Dermis microvascular lymphatic vessel endothelial cell (primary cell): Measurements from ENCODE around the gene TULP1. TPM values are rescaled to one million over a fixed set of nuclear protein-coding genes. Genes with fewer than 3 reads are reported as not detected.

Experiments
- DNase-seq, 2 donors: peaks; one replicate each; pipeline versions ENCODE4 v3.0.0 to v3.0.0-alpha.2; 2010; ENCODE audit warnings: low read depth in 2 of 2
- total RNA-seq: library from RNA; depleted of rRNA; stranded (reverse); fragments of >200 nt; gene quantifications from 2 replicates; pipeline ENCODE4 v1.2.1, GENCODE V29; 2014

Gene TULP1
- total RNA-seq, 1 donor from 2014 or later, result not detected

DNA sequence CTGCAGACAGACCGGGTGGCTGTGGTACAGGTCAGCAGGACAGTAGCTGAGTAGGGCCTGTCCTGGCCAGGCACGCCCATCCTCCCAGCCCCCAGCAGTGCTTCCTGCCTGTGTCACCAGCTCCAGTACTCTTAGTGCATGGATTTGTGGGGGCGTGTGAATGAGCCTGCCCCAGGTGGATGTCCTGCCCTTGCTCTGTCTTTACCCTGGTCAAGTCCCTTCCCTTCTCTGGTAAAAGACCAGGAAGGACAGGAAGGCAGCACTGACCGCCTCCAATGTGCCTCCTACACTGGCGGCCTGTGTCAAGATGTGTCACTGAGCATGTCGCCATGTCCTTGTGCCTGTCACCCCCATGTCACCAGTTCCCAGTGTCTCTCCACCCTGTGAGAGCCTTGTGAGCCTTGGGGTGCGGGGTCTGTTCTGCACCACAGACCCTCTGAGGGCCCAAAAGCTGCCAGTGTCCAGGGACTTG lies 27.7 kb downstream of the TULP1 start:
- DNase-seq, result peak in 1 of 2 donors; percentile 25

DNA sequence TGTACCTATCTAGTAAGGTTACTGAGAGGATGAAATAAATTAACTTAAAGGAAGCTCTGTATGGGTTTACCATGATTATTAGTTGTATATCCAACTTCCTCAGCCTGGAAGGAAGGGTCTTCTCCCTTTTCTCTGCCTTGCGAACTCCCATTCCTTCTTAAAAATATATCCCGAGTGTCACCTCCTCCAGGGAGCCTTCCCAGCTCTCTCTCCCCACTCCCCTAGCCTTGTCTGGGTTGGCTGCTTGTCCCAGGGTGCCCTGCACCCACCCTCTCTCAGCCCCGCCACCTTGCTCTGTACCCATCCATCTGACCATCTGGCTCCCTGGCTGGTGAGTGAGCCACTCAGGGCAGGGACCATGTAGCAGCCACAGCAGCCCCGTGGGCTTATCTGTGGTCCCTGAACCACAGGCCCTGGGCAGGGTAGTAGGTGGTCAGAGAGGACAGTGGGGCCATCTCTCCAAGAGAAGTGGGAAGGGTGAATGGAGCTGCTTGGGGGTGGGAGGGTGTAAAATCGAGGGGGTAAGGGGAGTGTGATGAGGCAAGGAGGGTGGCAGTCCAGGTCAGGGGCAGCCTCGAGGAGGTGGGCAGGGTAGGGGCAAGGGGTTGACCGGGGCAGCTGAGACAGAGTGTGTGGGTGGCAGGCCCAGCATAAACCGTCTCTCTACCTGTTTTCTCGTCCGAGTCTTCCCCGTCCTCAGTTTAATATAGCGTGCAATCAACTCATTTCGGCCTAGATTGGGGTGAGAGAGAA lies 28.6 kb downstream of the TULP1 start:
- no peak for DNase-seq

DNA sequence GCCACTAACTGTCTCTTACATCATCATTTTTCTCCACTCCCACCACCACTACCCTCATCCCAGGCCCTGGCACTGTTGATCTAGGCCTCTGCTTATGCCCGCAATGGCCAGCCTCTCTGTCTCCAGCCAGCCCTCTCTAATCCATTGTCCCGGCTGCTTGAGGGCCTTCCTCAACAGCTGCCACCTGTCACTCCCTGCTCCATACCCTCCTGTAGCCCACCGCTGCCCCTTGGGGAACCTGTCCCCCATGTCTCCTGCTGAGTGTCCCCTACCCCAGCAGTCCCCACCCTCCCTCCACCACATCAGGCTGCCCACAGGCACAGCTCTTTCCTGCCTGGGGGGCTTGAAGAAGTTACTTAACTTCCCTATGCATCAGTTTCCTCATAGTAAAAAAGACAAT lies 29.2 kb downstream of the TULP1 start:
- DNase-seq, result no peak

DNA sequence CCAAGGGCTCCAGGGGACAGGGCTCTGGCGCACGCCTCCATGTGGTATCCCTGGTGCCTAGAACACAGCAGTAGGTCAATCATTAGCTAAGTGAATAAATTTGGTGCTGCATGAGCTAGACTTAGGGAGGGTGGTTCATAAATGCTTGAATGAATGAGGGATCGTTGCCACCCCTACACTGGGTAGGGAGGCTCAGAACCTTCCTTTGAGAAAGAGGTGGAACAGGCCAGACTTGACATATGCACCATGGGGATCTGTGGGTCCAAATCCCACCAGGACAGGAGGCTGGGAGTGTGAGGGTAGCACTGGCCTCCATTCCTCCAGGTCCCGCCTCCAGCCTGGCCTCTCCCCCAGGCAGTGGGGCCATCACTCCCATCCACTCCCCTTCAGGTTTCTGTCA lies 29.6 kb downstream of the TULP1 start:
- DNase-seq, result no peak

DNA sequence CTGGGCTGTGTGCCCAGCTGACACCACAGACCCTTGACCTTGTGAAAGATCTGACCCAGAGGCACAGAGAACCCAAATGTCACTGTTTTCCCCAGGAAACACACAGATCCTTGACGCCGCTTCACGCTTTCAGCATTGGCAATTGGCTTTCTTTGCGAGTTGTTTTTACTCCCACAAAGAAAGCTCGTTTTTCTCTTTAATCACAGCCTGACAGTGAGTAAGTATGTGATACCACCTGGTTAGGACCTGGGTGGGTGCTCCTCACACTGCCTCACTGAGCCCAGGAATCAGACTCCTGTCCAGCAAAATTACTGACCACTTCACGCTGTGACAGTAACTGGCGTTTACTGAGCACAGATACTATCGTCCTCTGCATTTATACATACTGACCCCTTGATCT lies 31.5 kb downstream of the TULP1 start:
- no peak for DNase-seq

DNA sequence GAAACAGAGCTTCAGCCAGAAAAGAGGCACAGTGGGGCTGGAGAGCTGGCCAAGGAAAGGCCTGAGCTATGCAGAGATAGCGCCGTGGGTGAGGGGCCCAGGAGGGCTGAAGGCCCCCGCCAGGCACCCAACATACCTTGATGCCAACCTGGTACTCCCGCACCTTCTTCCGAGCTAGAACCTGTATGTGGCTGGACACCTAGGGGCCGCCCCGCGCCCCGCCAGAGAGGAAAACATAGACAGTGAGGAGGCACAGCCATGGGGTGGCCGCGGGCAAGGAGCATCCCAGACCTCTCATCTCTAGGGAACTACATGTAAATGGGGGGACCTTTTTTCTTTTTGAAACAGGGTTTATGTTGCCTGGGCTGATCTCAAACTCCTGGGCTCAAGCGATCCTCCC lies 32.5 kb downstream of the TULP1 start:
- DNase-seq, result no peak

DNA sequence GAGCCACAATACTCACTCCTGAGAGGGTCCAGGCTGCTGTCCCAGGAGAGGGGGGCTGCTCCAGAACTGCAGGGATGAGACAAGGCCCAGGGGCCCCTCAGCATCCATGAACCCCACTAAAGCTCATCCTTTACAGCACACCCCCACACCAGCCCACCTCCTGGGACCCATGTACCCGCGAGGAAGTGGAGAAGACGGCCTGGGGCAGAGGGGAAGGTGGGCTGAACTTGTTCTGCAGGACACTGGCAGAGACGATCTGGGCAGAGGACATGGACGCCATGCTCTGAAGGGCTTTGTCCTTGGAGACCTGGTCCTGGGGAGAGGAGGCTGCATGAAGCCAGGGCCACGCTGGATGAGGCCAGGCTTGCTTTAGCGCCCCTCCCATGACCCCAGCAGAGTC lies 34.4 kb downstream of the TULP1 start:
- no peak for DNase-seq

DNA sequence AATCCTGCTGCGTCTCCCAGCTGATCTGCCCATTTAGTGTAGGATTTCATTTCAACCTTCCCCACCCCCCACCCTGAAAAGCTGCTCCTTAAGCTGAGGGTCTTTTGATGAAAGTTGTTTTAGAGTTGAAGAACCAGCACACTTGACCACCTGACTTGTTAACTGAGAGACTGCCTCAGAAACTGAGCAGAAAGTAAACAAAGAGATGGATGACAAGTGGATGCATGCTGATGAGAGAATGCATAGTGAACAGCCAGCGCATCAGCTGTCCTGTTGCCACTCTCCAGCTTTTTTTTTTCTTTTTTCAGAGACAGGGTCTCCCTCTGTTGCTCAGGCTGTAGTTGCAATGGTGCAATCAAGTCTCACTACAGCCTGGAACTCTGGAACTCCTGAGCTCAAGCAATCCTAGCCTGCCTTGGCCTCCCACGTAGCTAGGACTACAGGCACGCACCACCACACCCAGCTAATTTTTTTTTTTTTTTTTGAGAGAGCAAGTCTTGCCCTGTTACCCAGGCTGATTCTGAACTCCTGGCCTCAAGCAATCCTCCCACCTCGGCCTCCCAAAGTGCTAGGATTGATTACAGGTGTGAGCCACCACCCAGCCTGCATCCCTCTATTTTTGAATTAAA lies 35.0 kb downstream of the TULP1 start:
- no peak for DNase-seq

DNA sequence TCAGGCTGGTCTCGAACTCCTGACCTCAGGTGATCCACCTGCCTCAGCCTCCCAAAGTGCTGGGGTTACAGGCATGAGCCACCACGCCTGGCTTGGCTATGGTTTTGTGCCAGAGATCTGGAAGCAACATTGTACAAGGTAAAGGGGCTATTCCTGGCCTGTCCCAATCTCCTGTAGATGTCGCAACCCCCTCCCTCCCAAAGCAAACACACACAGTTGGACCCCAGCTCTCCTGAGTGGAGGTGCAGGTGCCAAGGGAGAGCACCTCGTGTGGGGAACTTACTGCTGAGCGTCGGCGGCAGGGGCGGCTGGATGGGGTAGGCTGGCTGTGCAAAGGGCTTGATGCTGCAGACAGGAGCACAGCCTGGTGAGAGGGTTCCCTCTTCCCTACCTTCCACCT lies 35.7 kb downstream of the TULP1 start:
- no peak for DNase-seq

DNA sequence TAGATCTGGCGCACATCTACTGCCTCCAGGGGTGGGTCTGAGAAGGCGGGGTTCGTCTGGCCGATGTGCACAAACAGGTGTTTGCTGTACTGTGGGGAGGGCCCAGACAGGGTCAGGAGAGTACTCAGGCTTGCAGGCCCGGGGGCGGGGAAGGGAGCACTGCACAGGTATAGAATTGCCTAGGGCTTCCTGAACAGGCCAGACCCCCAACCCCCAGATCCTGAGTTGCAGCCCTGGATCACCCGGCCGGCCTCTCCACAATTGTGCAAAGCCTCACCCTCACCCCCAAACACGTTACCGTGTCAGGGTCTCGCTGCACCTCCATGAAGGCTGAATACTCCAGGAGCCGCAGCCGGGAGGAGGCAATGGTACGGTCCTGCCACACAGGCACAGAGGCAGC lies 36.7 kb downstream of the TULP1 start:
- no peak for DNase-seq

DNA sequence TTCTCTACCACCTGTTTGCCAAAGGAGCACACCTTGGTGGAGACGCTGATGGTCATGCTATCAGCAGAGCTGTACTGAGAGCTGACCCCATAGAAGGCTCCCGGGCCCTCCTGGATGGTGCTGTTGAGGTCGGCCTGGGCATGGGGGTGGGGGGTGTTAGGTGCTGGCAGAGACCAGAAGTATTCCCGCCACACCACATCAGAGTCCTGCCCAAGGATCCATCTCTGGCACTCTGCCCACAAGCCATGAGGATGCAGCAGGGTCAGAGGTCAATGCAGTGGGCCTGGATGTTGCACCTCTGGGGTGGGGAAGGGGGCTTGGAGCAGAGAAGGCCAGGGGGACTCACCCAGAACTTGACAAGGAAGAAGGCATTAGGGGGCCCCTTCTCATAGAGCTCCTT lies 37.1 kb downstream of the TULP1 start:
- DNase-seq, result no peak

DNA sequence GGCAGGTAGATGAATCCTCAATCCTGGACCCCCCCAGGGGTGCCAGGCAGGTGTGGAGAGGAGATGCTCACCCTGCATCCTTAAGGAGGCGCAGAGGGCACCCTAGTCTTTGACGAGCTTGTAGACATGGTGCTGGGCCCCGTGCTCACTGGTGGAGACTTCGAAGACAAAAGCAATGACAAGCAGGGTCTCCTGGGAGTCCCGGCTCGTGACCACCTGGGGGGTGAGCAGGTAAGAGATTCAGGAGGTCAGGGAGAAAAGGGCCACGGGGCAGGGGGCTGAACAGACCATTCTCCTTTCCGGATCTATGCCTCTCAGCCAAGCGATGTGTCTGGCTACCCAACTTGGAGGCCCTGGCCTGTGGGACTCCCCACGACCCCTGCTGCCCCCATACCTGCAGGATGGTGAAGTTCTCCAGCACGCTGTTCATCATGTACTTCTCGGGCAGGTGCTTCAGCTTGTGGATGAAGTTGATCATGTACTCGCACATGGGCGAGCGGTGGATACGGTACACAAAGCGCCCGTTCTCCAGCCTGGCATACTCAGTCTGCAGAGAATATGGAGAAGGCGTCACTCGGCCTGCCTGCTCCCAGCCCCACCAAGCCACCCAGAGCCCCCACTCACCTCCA lies 37.6 kb downstream of the TULP1 start:
- DNase-seq, result no peak

DNA sequence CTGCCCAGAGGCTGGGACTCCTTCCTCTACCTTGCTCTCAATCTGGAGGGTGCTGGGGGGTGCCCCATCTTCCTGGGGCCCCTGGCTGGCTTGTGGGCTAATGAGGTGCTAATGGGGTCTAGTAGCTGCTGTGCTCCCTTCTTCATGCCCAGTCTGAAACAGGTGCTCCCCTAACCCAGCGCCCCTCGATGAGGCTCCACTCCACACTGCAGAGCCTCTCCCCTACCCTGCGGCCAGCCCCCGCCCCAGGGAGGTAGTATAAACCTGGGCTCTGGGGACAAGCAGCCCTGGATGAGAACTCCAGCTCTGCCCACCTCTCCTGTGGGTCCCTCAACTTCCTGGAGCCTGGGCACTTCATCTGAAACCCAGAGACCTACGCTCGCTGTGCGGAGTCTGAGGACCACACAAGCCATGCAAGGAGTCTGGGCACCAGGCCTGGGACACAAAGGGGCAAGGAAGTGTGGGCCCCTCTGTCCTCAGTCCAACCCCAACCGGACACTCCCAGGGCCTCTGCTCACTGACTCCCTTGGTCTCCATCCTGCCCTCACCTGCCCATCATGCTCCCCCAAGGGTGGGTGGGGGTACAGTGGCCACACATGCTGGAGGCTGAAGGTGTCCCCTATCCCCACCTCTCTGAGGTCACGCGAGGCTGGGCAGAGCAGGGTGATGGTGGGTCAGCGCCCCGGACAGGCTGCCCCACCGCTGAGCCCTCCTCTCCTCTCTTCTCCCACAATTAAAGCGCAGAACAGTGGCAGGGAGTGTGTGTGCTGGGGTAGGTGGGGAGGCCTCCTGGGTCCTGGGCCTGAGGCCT lies 38.4 kb downstream of the TULP1 start:
- no peak for DNase-seq

DNA sequence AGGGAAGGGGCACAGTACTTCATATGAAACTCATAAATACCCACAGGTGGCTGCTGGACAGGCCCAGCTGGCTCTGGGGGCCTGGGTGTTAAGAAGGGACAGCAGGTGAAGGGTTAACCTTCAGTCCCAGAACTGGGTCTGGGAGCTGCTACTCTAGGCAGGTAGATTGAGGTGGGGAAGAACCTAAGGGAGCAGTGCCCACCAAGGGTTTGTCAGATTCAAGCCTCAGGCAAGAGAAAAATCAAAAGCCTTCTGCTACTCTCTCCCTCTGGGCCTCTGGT lies 38.9 kb downstream of the TULP1 start:
- no peak for DNase-seq

DNA sequence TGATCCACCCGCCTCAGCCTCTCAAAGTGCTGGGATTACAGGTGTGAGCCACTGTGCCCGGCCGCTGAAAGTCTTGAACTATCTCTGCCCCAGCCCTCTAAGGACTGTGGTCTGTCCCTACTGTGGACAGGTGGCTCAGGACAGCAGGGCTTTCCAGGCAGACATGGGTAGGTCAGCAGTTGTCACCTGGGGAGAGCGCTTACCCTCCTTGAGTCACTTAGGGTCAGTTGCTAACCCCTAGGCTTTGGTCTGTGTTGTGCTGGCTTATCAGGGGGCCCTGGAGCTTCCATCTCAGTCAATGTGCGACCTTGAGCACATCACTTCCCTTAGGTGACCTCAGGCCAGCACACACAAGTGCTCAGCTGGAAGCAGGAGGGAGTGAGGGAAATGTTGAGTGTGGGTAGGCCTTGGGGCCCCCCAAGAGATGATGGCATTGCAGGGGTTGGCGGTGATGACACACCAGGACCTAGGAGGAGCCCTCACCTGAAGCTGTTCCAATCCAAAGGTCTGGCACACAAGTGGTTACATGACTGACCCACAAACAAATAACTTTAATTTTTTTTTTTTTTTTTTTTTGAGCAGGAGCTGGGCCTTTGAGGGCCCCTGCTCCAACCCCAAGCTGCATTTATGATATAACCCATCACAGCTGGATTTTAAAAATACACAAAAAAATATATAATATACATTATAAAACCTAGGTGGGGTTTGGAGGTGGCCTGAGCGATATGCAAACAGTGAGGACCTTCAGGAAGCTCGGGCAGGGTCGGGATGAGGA lies 39.4 kb downstream of the TULP1 start:
- no peak for DNase-seq

DNA sequence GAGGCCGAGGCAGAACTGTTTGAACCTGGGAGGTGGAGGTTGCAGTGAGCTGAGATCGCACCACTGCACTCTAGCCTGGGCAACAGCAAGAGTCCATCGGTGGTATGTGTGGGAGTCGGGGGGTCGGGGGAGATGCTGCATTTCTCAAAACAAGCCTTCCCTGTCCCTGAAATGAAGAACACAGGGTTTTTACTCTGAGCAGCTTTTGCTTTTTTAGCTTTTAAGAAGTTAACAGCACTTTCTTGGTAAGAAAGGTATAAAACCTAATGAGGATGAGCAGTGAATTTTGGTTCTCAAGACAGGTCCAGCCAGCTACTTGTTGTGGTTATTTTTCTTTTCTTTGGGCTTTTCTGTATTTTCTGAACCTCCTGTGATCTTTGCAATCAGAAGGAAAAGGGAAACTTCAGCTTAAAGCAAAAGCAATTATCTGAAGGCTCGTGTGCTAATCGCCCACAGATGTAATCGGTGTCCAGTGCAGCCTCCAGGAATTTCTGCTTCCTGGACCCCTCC lies 40.8 kb downstream of the TULP1 start:
- no peak for DNase-seq

DNA sequence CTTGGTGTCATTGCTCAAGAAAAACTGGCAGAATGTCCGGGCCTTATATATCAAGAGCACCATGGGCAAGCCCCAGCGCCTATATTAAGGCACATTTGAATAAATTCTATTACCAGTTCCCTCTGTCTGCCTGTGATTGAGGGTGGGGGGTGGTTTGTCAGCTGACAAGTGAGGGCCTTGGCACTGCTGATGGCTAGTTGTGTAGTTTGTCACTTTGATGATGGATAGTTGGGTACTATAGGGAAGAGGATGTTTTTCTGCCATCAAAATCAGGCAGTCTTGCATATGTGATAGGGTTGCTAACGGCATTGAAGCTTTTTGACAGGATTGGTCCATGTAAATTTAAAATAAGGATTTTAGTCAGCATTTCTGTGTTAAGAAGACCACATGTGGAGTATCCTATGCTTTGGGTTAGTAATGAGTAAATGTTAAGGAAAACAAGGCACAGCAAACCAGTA lies 42.0 kb downstream of the TULP1 start:
- DNase-seq, result no peak

DNA sequence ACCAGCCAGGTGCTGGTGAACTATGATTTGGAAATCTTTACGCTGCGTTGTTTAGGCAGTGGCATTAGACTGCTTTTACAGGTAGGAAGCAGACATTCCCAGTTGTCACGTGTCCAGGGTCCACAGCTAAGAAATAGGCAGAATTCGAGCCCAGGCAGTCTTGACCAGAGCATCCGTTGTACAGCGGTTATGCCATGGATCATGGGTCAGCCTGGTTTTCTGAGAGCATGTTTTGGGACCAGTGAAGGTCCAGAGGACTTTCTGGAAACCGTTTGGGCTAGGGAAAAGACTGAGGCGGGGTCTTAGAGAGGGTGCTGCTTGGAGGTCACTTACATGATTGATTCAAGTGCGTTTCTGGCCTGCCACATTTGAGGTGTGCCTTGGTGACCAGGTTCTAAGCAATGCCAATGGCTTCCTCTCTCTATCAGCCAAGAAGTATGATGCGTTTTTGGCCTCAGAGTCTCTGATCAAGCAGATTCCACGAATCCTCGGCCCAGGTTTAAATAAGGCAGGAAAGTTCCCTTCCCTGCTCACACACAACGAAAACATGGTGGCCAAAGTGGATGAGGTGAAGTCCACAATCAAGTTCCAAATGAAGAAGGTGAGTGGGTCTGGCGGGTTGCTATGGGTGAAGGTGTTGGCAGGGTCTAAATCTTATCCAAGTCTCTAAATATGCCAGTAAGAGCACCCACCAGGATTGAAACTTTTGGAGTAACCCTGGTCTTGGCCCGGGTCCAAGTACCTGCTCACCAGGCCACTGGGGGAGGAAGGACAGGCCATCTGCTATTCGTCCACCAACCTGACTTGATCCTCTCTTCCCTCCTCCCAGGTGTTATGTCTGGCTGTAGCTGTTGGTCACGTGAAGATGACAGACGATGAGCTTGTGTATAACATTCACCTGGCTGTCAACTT lies 42.7 kb downstream of the TULP1 start:
- peak in 1 of 2 donors; percentile 21 for DNase-seq

DNA sequence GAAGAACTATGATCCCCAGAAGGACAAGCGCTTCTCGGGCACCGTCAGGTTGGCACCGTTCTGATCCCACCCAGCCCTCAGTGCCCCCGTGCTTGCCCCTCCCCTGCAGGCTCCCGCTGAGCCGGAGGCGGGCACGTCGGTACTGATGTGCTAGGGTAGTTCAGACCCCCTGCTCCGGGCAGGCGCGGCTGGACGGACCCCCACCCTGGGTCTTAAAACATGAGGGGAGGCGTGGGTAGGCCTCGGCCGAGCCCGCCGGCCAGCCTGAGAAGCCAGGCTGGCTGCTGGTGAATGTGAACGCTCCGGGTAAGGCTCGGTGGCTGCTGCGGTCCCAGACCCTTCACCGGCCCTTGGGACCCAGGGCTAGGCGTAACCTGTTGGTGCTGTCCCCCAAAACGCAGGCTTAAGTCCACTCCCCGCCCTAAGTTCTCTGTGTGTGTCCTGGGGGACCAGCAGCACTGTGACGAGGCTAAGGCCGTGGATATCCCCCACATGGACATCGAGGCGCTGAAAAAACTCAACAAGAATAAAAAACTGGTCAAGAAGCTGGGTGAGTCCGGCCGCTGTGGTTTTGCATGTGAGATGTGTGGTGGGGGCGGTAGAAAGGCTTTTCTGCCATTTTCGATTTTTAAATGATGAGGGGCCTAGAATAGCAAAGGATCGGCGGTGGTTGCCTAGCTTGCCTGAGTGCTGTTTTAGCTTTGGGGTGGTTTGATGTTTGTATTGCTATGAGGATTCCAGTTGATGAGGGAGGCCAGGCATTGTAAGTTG lies 43.5 kb downstream of the TULP1 start:
- DNase-seq, result no peak
